Middle frontal gyrus (tissue), 1 donor: ENCODE measurements around the gene INPP5A.

Experiments
- DNase-seq: peaks from one replicate; pipeline ENCODE4 v3.0.0-alpha.2; 2015; ENCODE audit warnings: low spot score; ENCODE audit errors: extremely low spot score

Gene INPP5A

GRCh38 chr10:132517951-132518521 lies 19.6 kb upstream of the INPP5A start:
- no peak for DNase-seq

GRCh38 chr10:132518572-132519381 lies 18.8 kb upstream of the INPP5A start:
- no peak for DNase-seq

- no peak for DNase-seq
Measured at GRCh38 chr10:132519382-132520176, 18.0 kb upstream of the INPP5A start.

DNA sequence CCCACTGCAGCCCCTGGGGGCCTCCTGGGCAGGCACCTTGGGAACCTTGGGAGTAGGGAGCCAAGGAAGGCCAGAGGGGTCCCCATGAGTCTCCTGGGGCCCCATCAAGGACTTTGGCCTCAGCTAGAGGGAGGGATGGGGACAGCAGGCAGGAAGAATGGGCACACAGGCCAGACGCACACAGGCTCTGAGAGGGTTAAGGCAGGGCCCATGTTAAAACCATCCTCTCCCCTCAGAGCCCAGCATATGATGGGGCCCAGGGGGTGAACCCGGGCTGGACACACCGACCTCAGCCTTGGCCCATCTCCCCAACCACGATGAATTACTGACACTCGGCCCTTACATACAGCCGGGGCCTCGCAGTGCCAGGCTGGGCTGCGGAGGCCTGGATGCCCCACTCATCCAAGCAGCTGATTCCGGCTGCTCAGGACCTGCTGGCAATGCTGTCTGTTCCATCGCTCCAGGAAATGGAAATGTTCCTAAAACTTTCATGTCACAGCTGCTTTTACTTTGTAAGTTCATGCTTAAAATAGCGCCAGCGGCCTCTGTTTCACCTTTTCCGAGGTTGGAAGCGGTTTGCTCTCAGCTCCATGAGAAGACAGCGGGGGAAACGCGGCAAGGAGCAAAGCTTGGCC lies 17.3 kb upstream of the INPP5A start:
- DNase-seq, result no peak

GRCh38 chr10:132521041-132521465 lies 16.5 kb upstream of the INPP5A start:
- DNase-seq, result no peak

DNA sequence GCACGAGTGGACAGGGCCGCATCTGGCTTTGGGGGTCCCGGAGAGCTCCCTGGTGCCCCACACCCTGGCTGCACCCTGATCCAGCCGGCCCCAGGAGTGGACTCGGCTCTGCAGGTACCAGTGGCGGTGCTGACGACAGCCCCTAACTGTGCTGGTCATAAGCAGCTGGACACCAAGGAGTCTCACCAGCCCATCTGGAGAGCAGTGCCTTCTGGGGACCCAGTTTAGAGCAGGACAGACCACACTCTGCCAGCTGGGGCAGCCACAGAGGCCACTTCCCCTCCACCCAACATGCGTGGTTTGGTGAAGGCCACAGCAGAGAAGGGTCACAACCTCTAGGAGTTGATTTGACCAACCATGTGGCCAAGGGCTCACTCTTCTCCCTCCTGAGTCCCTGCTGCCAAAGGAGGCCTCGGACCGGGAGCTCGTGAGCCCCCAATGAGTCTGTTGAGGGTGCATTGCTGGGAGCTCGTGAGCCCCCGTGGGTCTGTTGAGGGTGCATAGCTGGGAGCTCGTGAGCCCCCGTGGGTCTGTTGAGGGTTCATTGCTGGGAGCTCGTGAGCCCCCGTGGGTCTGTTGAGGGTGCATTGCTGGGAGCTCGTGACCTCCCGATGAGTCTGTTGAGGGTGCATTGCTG lies 16.0 kb upstream of the INPP5A start:
- DNase-seq, result no peak

DNA sequence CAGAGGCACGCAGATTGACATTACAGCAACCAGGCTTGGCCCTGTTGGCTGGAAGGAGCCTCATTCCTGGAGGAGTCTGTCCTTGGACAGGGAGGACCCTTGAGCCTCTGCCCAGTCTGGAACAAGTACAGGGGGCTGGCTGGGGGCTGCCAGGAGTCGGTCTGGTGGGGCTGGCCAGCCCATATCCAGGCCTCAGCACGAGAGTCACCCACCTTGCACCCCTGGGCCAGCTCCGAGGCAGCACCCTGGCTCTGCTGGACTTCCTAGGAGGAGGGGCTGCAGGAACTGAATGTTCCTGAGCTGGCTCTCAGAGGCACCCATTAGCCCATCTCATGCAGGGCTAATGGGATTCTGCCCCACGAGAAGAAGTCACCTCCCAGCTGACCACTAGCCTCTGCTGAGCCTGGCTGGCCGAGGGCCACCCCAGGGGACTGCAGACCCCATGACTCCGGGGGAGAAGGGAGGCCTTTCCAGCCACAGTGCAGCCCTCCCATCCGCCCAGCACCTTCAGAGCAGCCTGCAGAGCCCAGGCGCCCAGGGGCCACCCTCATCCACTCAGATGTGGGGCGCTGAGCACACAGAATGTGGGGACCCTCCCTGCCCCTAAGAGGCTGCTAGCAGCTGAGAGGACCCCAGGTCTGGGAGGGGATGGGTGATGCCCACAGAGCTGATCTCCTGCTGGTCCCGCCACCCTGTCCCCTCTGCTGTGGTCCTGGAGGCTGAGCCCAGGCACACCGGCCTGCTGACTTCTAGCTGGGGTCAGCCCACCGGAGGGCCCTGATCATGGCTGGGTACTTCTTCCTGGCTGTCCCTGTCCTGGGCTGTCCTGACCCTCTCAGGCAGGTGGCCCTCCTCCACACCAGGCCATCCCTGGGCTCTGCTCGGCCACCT lies 14.8 kb upstream of the INPP5A start:
- DNase-seq, result no peak

DNA sequence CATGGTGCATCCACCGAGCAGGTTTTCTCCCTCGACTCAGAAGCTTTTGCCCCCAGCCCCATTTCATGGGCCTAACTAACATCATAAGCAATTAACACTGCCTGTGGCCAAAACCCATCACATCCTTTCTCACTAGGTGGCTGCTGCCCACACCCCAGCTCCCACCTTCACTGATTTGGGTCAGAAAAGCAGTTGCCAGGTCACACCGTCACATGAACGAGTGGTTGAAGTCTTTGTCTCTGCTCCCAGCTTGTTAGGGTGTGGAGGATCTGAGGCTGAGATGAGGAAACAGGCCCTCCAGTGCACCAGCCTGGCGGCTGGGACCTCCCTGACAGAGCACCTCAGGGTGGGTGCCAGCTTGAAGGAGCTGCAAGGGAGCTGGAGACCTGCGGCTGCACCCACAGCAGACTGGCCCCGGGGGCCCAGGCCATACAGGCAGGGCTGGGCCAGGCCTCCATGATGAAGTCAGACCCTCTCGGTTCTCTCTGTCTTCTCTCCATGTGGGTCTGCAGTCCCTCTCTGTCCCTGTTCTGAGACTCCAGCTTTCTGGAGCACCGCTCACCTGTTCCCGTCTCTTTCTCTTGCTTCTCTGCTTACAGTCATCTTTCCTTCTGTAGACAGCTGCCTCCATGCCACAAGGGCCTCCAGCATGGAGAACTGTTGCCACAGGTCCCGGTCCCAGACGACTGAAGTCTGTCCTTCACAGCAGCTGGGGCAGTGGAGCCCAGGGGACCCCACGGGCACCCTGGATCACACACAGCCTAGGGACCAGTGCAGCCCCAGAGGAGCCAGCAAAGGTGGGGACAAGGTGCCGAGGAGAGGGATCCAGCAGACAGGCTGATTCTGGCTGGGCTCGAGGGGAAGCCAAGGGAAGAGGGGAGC lies 13.8 kb upstream of the INPP5A start:
- DNase-seq, result no peak

DNA sequence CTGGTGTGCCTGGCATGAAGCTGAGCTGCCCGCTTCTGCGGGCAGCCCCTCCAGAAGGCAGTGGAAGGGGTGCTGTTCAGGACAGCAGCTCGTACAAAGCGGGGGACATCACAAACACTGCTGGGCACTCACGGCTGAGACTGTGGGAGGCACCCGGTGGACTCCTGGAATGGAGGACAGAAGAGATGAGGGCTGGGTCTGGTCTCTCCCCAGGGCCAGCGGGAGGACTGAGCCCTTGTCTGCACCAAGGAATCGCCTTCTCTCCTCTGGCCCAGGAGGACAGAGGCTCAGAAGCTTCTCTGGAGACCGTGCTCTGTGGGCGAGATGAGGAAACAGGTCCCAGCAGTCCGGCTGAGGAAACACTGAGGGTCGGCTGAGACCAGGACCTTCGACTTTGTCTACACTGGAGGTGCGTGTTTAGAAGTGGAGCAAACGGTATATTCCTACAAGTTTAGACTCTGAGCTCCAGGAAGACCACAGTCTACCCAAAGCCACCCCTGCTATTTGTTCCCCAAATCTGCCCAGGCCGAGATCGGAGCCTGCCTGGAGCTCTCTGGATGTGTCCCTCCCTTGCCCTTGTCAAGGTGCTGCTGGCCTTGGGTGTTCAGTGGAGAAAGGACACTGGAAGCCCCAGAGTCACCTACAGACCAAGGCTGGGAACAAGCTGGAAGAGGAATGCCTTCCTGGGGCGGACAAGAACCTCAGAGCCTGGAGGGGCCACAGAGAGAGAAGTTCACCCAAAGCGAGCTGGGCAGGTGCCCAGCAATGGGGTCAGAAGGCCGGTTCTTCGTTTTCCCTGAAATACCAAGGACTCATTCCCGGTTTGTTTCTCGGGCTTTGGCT lies 12.9 kb upstream of the INPP5A start:
- DNase-seq, result no peak

- DNase-seq, result no peak
Measured at GRCh38 chr10:132526676-132527075, 10.9 kb upstream of the INPP5A start.

GRCh38 chr10:132527339-132528063 lies 10.1 kb upstream of the INPP5A start:
- DNase-seq, result no peak

DNA sequence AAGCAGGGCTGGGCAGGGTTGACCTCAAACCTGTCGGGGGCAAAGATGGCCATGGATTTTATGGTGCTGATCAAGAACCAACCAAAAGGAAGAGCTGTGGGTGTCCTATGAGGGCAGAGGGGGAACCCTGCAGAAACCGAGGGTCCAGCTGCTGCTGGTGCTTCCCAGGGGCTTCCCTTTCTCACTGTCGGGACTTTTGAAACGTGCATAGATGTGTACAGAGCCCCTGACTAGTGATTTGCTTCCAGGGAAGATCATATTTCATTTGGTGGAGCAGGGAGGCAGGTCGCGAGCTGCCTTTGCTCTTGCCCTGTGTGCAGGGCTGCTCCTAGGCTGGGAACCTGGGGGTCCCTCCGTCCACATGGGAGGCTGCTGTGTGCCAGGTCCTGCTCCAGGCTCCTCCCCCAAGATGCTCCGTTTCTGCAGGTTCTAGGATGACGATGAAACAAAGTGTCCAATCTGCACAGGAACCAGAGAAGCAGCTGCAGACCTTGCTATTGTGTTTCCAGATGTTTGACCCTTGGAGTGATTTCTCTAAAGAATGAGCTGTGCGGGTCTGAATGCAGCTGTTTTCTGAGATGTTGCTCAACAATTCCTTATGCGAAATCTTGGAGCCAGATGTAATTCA lies 9.4 kb upstream of the INPP5A start:
- DNase-seq, result no peak

DNA sequence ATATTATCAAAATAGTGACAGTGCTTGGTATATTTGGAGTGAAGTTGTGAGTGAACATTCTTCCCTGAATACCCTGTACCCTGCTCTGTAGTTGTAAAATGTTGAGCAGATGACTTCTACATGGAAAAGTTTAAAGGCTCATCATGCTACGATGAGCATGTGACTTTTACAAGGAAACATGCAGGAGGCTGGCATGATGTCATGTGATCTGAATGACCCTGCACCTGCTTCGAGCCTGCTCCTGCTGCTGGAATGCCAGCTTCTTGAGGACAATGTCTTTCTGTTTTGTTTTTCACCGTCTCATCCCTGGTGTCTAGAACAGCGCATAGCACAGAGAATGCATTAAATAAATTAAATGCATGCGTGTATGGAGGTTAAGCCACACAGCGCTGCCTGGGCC lies 5.4 kb upstream of the INPP5A start:
- DNase-seq, result no peak

DNA sequence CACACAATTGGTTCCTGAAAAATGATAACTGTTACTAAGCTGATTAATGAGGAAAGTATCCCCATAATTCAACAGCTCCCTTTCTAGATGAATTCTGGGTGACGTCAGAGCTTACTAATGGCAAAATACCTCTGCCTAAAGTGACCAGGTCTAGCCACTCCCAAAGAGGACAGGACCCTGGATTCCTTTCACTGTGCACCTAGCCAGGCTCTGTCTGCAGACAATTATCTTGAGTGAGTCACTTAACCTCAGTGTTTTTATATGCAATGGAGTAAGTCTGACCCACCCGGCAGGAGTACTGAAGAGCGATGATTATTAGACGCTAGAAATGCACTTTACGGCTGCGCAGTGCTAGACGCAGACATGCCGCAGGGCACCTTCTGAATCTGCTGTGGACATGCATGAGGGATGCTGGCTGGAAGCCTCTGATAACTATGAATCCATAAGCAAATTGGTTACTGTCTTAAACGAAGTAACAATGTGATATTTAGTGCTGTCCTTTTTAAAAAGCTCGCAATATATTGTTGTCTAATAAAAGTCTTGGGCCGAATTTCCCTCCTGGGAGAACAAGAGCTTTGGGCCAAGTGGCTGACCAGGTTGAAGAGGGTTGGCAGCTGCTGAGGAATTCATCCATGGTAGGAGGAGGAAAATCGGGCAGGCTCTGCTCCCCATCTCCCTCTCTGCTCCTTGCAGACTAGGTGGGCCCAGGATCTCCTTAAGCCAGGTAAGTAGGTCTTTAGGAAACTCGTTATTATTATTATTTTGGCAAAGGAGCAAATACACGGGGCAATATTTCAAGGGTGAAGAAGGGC lies 4.6 kb upstream of the INPP5A start:
- no peak for DNase-seq

DNA sequence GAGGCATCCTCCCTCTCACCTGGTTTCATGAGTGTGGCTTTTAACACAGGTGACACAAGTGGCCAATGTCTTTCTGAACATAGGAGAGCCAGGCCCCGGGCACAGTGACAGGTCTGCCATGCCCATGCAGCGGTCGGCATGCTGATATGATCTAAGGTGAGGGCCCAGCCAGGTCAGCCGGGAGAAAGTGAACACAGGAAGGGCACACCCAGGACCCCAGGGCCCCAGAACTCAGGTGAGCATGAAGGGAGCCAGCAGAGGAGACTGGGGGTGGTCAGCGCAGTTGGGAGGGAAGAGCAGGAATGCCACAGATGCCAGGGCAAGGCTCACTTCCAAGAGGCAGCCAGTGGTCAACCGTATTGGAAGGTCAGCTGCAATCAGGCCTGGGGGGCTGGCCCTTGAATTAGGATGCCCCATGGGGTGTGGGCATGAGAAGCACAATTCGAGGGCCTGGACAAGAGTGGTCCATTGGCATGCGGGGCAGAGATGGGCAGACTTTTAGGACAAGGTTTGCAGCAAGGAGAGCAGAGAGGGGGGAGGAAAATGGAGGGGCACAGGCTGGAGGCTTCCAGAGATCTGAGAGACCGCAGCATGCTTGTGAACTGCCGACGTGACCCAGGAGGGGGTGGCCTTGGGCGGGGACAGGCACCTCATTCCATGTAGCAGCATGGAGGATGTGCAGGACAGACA lies 3.9 kb upstream of the INPP5A start:
- DNase-seq, result no peak
